OCI-LY3 (cell line): Measurements from ENCODE around the gene SPINT2.

Experiments
- H2AFZ ChIP-seq: fragments of 200-600, 300-600 bp; shearing (Covaris generic); 2 replicates; pipeline ENCODE4 v1.6.0; 2014; ENCODE audit warnings: antibody characterized with exemption, low read depth, low read length
- H3K27ac ChIP-seq: fragments of 200-600, 300-600 bp; sonication (generic); 2 replicates; pipeline ENCODE4 v1.5.1; 2014; ENCODE audit warnings: mild to moderate bottlenecking, low read length, moderate library complexity, mixed read lengths
- H3K27me3 ChIP-seq: fragments of 200-600, 300-600 bp; sonication (generic); 2 replicates; pipeline ENCODE4 v1.6.1; 2014; ENCODE audit warnings: low read depth, low read length, mixed read lengths
- H3K36me3 ChIP-seq: fragments of 200-600, 300-600 bp; sonication (generic); replicated peaks from 2 replicates; pipeline ENCODE3; 2014; ENCODE audit warnings: low read depth, low read length, mixed read lengths
- H3K4me1 ChIP-seq: fragments of 300-600, 200-600 bp; sonication (generic); 2 replicates; pipeline ENCODE4 v1.6.1; 2014; ENCODE audit warnings: low read length, mixed read lengths
- H3K4me2 ChIP-seq: fragments of 200-600, 300-600 bp; sonication (generic); 2 replicates; pipeline ENCODE4 v1.6.1; 2014; ENCODE audit warnings: low read length, mixed read lengths
- H3K4me3 ChIP-seq: fragments of 300-600, 200-600 bp; sonication (generic); 2 replicates; pipeline ENCODE4 v1.5.1; 2014; ENCODE audit warnings: antibody characterized with exemption, mild to moderate bottlenecking, low read length, moderate library complexity
- H3K79me2 ChIP-seq: fragments of 300-600, 200-600 bp; shearing (Covaris generic); 2 replicates; pipeline ENCODE4 v1.6.1; 2014; ENCODE audit warnings: mild to moderate bottlenecking, low read length, mixed read lengths
- H3K9ac ChIP-seq: fragments of 300-600, 200-600 bp; shearing (Covaris generic); 2 replicates; pipeline ENCODE4 v1.6.0; 2014; ENCODE audit warnings: mild to moderate bottlenecking, low read length, moderate library complexity
- H3K9me3 ChIP-seq: fragments of 200-600, 300-600 bp; shearing (Covaris generic); 2 replicates; pipeline ENCODE4 v1.6.1; 2014; ENCODE audit warnings: low read length, mixed read lengths; ENCODE audit not compliant: insufficient read depth
- H4K20me1 ChIP-seq: fragments of 200-600, 300-600 bp; sonication (generic); 2 replicates; pipeline ENCODE4 v1.6.1; 2016; ENCODE audit warnings: low read length, mixed read lengths; ENCODE audit not compliant: insufficient read depth
- CTCF ChIP-seq: fragments of 200-600, 300-600 bp; sonication (generic); IDR thresholded peaks from 2 replicates; pipeline ENCODE4 v1.5.1; 2014; ENCODE audit warnings: antibody characterized with exemption, low read length, low read depth
- EZH2phosphoT487 ChIP-seq: fragments of 200-600 bp; shearing (Covaris generic); IDR thresholded peaks from 2 replicates; pipeline ENCODE4 v1.6.1; 2018; ENCODE audit warnings: antibody characterized with exemption, mixed run types, low read depth

The SPINT2 gene

GRCh38 chr19:38321646-38322196, 57.3 kb downstream of the SPINT2 start:
- Histone ChIP-seq H3K9me3 (no peaks in the 10 kb centered on the region), H3K36me3 (no peaks in the 10 kb centered on the region), H3K4me3 (no peak overlapping the region), H3K27ac (no peak overlapping the region), H3K9ac (no peak overlapping the region), H3K4me2 (no peak overlapping the region), H3K27me3 (peaks cover 13% of the 10 kb centered on the region), H2AFZ (no peak overlapping the region), H3K79me2 (no peaks in the 10 kb centered on the region), H3K4me1 (peaks cover 10% of the 10 kb centered on the region), H4K20me1 (no peaks in the 10 kb centered on the region)
- no peak for TF ChIP-seq EZH2phosphoT487
- no peak for TF ChIP-seq CTCF

GRCh38 chr19:38323291-38323690, 58.9 kb downstream of the SPINT2 start:
- Histone ChIP-seq H3K9ac (no peak overlapping the region), H2AFZ (no peak overlapping the region), H3K36me3 (no peaks in the 10 kb centered on the region), H3K27ac (no peak overlapping the region), H3K9me3 (no peaks in the 10 kb centered on the region), H3K4me3 (no peak overlapping the region), H3K4me1 (peaks cover 6% of the 10 kb centered on the region; the same call in 1 of the 2 replicates), H3K79me2 (no peaks in the 10 kb centered on the region), H4K20me1 (no peaks in the 10 kb centered on the region), H3K27me3 (peaks cover 13% of the 10 kb centered on the region), H3K4me2 (no peak overlapping the region)
- no peak for TF ChIP-seq CTCF
- no peak for TF ChIP-seq EZH2phosphoT487

- H3K27me3 ChIP-seq: peaks cover 4% of the 10 kb centered on the region
- no peak overlapping the region for H2AFZ ChIP-seq
- H3K36me3 ChIP-seq: no peaks in the 10 kb centered on the region
- no peaks in the 10 kb centered on the region for H3K9me3 ChIP-seq
- H3K4me3 ChIP-seq: no peak overlapping the region
- no peaks in the 10 kb centered on the region for H4K20me1 ChIP-seq
- peaks cover 6% of the 10 kb centered on the region; the same call in 1 of the 2 replicates for H3K4me1 ChIP-seq
- no peak overlapping the region for H3K9ac ChIP-seq
- H3K27ac ChIP-seq: no peak overlapping the region
- no peaks in the 10 kb centered on the region for H3K79me2 ChIP-seq
- no peak overlapping the region for H3K4me2 ChIP-seq
- TF ChIP-seq EZH2phosphoT487 (no peak), CTCF (no peak)
Measured at GRCh38 chr19:38324431-38324830, 60.1 kb downstream of the SPINT2 start.

GRCh38 chr19:38326591-38326990, 62.2 kb downstream of the SPINT2 start:
- H3K4me3 ChIP-seq: no peak overlapping the region
- no peak overlapping the region for H3K4me2 ChIP-seq
- H2AFZ ChIP-seq: no peak overlapping the region
- H3K4me1 ChIP-seq: peaks cover 6% of the 10 kb centered on the region; the same call in 1 of the 2 replicates
- no peaks in the 10 kb centered on the region for H3K27me3 ChIP-seq
- no peaks in the 10 kb centered on the region for H3K9me3 ChIP-seq
- H3K9ac ChIP-seq: no peak overlapping the region
- no peaks in the 10 kb centered on the region for H4K20me1 ChIP-seq
- no peaks in the 10 kb centered on the region for H3K79me2 ChIP-seq
- no peaks in the 10 kb centered on the region for H3K36me3 ChIP-seq
- no peak overlapping the region for H3K27ac ChIP-seq
- TF ChIP-seq EZH2phosphoT487 (no peak), CTCF (no peak)
